Left renal pelvis (tissue), 4 donors: Measurements from ENCODE around the gene USP17L26. TPM values are rescaled to one million over a fixed set of nuclear protein-coding genes. Genes with fewer than 3 reads are reported as not detected.
"Not testable (repeated sequence)": the region's sequence is repeated elsewhere in the genome, so short reads cannot be mapped to it uniquely, and the experiment has no call there.

Experiments
- DNase-seq, 4 donors: peaks; one replicate each; pipeline ENCODE4 v3.0.0-alpha.2; 2013; ENCODE audit warnings: low read depth in 4 of 4, low spot score in 3 of 4
- polyA plus RNA-seq, 4 donors: library from polyadenylated mRNA; unstranded; fragments of 120-200 nt; gene quantifications; one replicate each; pipeline ENCODE4 v1.2.1, GENCODE V29; 2013; ENCODE audit not compliant: insufficient read length in 4 of 4

The USP17L26 gene, protein sequence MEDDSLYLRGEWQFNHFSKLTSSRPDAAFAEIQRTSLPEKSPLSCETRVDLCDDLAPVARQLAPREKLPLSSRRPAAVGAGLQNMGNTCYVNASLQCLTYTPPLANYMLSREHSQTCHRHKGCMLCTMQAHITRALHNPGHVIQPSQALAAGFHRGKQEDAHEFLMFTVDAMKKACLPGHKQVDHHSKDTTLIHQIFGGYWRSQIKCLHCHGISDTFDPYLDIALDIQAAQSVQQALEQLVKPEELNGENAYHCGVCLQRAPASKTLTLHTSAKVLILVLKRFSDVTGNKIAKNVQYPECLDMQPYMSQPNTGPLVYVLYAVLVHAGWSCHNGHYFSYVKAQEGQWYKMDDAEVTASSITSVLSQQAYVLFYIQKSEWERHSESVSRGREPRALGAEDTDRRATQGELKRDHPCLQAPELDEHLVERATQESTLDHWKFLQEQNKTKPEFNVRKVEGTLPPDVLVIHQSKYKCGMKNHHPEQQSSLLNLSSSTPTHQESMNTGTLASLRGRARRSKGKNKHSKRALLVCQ
- not detected for polyA plus RNA-seq

DNA sequence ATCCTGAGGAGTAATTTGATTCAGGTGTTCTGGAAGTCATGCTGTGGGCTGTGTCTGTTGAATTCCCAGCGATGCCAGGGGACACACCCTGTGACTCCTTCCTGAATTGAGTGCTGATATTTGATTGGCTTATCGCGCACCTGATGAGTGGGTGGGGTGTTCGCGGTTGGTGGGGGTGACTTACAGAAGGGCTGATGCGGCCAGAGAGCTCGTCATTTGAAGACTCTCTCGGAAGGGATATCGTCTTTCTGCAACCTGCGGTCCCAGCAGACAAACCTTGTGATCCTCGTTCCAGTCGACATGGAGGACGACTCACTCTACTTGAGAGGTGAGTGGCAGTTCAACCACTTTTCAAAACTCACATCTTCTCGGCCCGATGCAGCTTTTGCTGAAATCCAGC is at the start of gene USP17L26:
Gene USP17L26 (plus strand): TSS at position 301 of the 400 bp plus-strand sequence. CDS start 0 bp downstream, at position 301.
- not testable (repeated sequence) for DNase-seq

DNA sequence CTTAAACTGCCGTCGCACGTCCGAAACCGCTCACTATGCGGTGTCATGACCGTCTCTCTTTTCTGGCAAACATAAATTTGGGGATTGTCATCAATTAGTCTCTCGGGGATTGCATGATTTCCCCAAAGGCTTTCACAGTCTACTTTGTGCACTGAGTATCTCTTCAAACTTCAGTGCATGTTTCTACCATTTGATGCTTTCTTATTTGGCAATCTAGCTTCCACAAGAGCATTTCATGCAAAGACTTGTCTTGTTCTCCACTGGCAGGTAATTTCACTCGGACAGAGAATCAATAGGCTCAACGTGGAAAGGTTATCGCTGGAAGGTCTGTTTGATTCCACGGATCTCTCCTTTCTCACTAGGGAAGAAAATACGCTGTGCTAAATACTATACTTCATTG is 10.3 kb upstream of the USP17L26 start:
- DNase-seq = not testable (repeated sequence)

DNA sequence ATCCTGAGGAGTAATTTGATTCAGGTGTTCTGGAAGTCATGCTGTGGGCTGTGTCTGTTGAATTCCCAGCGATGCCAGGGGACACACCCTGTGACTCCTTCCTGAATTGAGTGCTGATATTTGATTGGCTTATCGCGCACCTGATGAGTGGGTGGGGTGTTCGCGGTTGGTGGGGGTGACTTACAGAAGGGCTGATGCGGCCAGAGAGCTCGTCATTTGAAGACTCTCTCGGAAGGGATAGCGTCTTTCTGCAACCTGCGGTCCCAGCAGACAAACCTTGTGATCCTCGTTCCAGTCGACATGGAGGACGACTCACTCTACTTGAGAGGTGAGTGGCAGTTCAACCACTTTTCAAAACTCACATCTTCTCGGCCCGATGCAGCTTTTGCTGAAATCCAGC is 9.6 kb upstream of the USP17L26 start, which contains the start of gene USP17L24:
Gene USP17L24 (plus strand): TSS at position 301 of the 400 bp plus-strand sequence. CDS start 0 bp downstream, at position 301.
- not testable (repeated sequence) for DNase-seq

DNA sequence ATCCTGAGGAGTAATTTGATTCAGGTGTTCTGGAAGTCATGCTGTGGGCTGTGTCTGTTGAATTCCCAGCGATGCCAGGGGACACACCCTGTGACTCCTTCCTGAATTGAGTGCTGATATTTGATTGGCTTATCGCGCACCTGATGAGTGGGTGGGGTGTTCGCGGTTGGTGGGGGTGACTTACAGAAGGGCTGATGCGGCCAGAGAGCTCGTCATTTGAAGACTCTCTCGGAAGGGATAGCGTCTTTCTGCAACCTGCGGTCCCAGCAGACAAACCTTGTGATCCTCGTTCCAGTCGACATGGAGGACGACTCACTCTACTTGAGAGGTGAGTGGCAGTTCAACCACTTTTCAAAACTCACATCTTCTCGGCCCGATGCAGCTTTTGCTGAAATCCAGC is 4.8 kb upstream of the USP17L26 start, which contains the start of gene USP17L25:
Gene USP17L25 (plus strand): TSS at position 301 of the 400 bp plus-strand sequence. CDS start 0 bp downstream, at position 301.
- not testable (repeated sequence) for DNase-seq

DNA sequence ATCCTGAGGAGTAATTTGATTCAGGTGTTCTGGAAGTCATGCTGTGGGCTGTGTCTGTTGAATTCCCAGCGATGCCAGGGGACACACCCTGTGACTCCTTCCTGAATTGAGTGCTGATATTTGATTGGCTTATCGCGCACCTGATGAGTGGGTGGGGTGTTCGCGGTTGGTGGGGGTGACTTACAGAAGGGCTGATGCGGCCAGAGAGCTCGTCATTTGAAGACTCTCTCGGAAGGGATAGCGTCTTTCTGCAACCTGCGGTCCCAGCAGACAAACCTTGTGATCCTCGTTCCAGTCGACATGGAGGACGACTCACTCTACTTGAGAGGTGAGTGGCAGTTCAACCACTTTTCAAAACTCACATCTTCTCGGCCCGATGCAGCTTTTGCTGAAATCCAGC is 4.6 kb downstream of the USP17L26 start, which contains the start of gene USP17L5:
Gene USP17L5 (plus strand): TSS at position 301 of the 400 bp plus-strand sequence. CDS start 0 bp downstream, at position 301.
- DNase-seq = not testable (repeated sequence)

DNA sequence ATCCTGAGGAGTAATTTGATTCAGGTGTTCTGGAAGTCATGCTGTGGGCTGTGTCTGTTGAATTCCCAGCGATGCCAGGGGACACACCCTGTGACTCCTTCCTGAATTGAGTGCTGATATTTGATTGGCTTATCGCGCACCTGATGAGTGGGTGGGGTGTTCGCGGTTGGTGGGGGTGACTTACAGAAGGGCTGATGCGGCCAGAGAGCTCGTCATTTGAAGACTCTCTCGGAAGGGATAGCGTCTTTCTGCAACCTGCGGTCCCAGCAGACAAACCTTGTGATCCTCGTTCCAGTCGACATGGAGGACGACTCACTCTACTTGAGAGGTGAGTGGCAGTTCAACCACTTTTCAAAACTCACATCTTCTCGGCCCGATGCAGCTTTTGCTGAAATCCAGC is 9.4 kb downstream of the USP17L26 start, which contains the start of gene USP17L27:
Gene USP17L27 (plus strand): TSS at position 301 of the 400 bp plus-strand sequence. CDS start 0 bp downstream, at position 301.
- not testable (repeated sequence) for DNase-seq

DNA sequence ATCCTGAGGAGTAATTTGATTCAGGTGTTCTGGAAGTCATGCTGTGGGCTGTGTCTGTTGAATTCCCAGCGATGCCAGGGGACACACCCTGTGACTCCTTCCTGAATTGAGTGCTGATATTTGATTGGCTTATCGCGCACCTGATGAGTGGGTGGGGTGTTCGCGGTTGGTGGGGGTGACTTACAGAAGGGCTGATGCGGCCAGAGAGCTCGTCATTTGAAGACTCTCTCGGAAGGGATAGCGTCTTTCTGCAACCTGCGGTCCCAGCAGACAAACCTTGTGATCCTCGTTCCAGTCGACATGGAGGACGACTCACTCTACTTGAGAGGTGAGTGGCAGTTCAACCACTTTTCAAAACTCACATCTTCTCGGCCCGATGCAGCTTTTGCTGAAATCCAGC is 14.1 kb downstream of the USP17L26 start, which contains the start of gene USP17L28:
Gene USP17L28 (plus strand): TSS at position 301 of the 400 bp plus-strand sequence. CDS start 0 bp downstream, at position 301.
- not testable (repeated sequence) for DNase-seq

DNA sequence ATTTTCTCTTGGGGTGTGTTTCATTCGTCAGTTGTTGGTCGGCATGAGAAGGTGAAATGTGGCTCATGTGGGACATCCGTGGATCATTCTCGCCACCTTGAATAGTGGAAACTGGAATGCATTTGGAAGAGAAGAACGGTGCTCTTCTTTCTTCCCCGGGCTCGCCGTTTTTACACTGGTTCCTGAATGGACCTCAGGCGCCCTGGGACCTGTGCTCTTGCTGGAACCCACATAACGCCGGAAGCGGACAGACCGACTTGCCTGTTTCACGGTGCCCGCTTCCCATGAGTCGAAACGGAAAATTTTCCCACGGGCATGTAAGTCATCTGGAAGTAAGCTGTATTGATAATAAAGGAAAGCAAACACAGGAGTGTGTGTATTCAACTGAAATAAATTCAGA is 16.4 kb downstream of the USP17L26 start:
- DNase-seq = not testable (repeated sequence)

DNA sequence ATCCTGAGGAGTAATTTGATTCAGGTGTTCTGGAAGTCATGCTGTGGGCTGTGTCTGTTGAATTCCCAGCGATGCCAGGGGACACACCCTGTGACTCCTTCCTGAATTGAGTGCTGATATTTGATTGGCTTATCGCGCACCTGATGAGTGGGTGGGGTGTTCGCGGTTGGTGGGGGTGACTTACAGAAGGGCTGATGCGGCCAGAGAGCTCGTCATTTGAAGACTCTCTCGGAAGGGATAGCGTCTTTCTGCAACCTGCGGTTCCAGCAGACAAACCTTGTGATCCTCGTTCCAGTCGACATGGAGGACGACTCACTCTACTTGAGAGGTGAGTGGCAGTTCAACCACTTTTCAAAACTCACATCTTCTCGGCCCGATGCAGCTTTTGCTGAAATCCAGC is 18.9 kb downstream of the USP17L26 start, which contains the start of gene USP17L29:
Gene USP17L29 (plus strand): TSS at position 301 of the 400 bp plus-strand sequence. CDS start 0 bp downstream, at position 301.
- DNase-seq = not testable (repeated sequence)

DNA sequence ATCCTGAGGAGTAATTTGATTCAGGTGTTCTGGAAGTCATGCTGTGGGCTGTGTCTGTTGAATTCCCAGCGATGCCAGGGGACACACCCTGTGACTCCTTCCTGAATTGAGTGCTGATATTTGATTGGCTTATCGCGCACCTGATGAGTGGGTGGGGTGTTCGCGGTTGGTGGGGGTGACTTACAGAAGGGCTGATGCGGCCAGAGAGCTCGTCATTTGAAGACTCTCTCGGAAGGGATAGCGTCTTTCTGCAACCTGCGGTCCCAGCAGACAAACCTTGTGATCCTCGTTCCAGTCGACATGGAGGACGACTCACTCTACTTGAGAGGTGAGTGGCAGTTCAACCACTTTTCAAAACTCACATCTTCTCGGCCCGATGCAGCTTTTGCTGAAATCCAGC is 28.4 kb downstream of the USP17L26 start, which contains the start of gene USP17L30:
Gene USP17L30 (plus strand): TSS at position 301 of the 400 bp plus-strand sequence. CDS start 0 bp downstream, at position 301.
- not testable (repeated sequence) for DNase-seq

DNA sequence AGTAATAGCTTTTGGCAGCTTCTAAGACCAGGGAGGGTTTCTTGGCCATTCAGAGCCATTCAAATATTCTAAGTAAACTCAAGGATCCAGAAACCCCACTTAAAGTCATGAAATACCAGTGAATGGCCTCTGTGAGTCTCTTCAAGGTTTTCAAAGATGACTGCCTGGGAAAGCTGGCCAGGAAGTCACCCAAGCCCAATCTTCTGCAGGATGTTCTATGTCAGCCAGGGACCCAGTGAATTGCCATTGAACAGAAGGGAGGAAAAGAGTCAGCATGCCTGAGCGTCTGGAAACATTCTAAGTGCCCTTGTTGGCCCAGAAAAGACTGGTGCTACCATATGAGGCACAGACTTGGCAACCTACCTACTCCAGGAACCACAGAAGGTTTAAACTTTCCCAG is 45.4 kb downstream of the USP17L26 start:
- not testable (repeated sequence) for DNase-seq

DNA sequence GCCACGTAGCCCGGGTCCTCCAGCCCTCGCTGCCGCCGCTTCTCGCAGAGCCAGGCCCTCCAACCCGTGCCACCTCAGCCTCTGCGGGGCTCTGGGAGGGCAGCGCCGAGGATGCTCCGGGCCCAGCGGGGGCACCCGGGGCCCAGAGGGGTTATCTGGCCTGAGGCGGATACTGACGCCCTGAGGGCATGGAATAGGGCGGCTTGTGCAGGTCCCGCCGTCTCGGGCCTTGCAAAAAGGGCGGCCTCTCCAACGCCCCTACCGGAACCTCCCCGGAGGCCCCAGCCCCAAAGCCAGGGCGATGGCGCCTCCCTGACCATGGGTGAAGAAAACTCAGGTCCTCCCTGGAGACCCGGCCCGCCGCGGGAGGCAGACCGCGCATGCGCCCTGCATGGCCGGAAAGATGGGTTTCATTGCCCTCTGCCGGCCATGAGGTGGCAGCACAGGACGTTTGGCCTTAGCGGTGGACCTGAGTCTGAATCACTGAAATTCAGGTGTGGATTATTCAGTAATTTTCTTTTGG is 46.6 kb downstream of the USP17L26 start:
- DNase-seq = not testable (repeated sequence)

DNA sequence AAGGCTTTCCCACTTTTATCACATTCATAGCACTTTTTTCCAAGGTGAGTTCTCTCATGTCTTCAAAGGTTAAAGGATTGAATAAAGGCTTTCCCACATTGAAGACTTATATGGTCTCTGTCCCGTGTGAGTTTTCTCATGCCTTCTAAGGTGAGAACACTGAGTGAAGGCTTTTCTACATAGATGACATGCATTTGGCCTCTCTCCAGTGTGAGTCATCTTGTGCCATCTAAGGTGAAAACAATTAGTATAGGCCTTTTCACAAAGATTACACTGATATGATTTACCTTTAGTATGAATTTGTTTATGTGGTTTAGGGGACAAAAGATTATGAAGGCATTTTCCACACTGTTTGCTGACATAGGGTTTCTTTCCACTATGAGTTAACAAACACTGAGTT is 49.7 kb downstream of the USP17L26 start:
- no peak for DNase-seq

Other genes with a start within 250 kb of the USP17L26 start
- under 1 TPM in 1 of 4 donors, not detected in 3; 0.06 TPM for gene FAM90A26, start 164.2 kb upstream of the USP17L26 start, polyA plus RNA-seq
- not detected for gene USP17L10, start 124.0 kb upstream of the USP17L26 start, polyA plus RNA-seq
- gene USP17L11, start 119.3 kb upstream of the USP17L26 start, polyA plus RNA-seq = not detected
- not detected for gene USP17L12, start 114.5 kb upstream of the USP17L26 start, polyA plus RNA-seq
- not detected for gene USP17L13, start 109.8 kb upstream of the USP17L26 start, polyA plus RNA-seq
- gene USP17L15, start 100.3 kb upstream of the USP17L26 start, polyA plus RNA-seq = not detected
- gene USP17L17, start 90.8 kb upstream of the USP17L26 start, polyA plus RNA-seq = not detected
- gene USP17L18, start 86.0 kb upstream of the USP17L26 start, polyA plus RNA-seq = not detected
- not detected for gene USP17L19, start 81.3 kb upstream of the USP17L26 start, polyA plus RNA-seq
- not detected for gene USP17L20, start 76.5 kb upstream of the USP17L26 start, polyA plus RNA-seq
- gene USP17L21, start 71.8 kb upstream of the USP17L26 start, polyA plus RNA-seq = not detected
- not detected for gene USP17L22, start 67.0 kb upstream of the USP17L26 start, polyA plus RNA-seq
- gene USP17L24, start 9.5 kb upstream of the USP17L26 start, polyA plus RNA-seq = not detected
- not detected for gene USP17L25, start 4.7 kb upstream of the USP17L26 start, polyA plus RNA-seq
- gene USP17L5, start 4.7 kb downstream of the USP17L26 start, polyA plus RNA-seq = not detected
- gene USP17L27, start 9.5 kb downstream of the USP17L26 start, polyA plus RNA-seq = not detected
- not detected for gene USP17L28, start 14.2 kb downstream of the USP17L26 start, polyA plus RNA-seq
- gene USP17L29, start 19.0 kb downstream of the USP17L26 start, polyA plus RNA-seq = not detected
- gene USP17L30, start 28.5 kb downstream of the USP17L26 start, polyA plus RNA-seq = not detected
- not detected for gene DEFB131A, start 109.8 kb downstream of the USP17L26 start, polyA plus RNA-seq